ENCODE measurements around the gene DAD1. TPM values are rescaled to one million over a fixed set of nuclear protein-coding genes. Genes with fewer than 3 reads are reported as not detected.

DAD1 gene
- total RNA-seq, 1 experiment from 2014 or later, result 459 TPM

GRCh38 chr14:22533057-22533704, 55.8 kb downstream of the DAD1 start:
- Histone ChIP-seq H3K9me3 (ENCODE audit: low read length) (no peaks in the 10 kb centered on the region), H3K36me3 (ENCODE audit: insufficient read depth, low read length) (no peaks in the 10 kb centered on the region), H3K79me2 (ENCODE audit: low read length) (no peaks in the 10 kb centered on the region), H3K4me3 (ENCODE audit: low read length) (no peak overlapping the region), H3K9ac (ENCODE audit: low read length) (no peak overlapping the region), H3K27ac (ENCODE audit: low read length) (no peak overlapping the region), H3K4me1 (ENCODE audit: low read length) (peaks cover 36% of the 10 kb centered on the region), H3K4me2 (ENCODE audit: low read depth, low read length, poor library complexity, severe bottlenecking) (no peak overlapping the region), H3K9me2 (replicated peaks; ENCODE audit: insufficient read depth, low read length) (no peaks in the 10 kb centered on the region), H3K27me3 (ENCODE audit: low read length) (peaks cover 5% of the 10 kb centered on the region; the same call in 1 of the 2 replicates), H4K20me1 (ENCODE audit: insufficient read depth, low read depth, low read length) (no peaks in the 10 kb centered on the region), H2AFZ (ENCODE audit: low read length) (no peak overlapping the region)
- peak; percentile 72 for DNase-seq

GRCh38 chr14:22532345-22533056, 56.5 kb downstream of the DAD1 start:
- H3K27ac ChIP-seq (ENCODE audit: low read length), result no peak overlapping the region
- H3K9ac ChIP-seq (ENCODE audit: low read length), result no peak overlapping the region
- no peaks in the 10 kb centered on the region for H4K20me1 ChIP-seq (ENCODE audit: insufficient read depth, low read depth, low read length)
- H3K79me2 ChIP-seq (ENCODE audit: low read length), result no peaks in the 10 kb centered on the region
- H3K36me3 ChIP-seq (ENCODE audit: insufficient read depth, low read length), result no peaks in the 10 kb centered on the region
- no peak overlapping the region for H3K4me2 ChIP-seq (ENCODE audit: low read depth, low read length, poor library complexity, severe bottlenecking)
- no peak overlapping the region for H2AFZ ChIP-seq (ENCODE audit: low read length)
- peaks cover 36% of the 10 kb centered on the region for H3K4me1 ChIP-seq (ENCODE audit: low read length)
- H3K9me2 ChIP-seq (replicated peaks; ENCODE audit: insufficient read depth, low read length), result no peaks in the 10 kb centered on the region
- no peaks in the 10 kb centered on the region for H3K9me3 ChIP-seq (ENCODE audit: low read length)
- no peak for DNase-seq
- H3K4me3 ChIP-seq (ENCODE audit: low read length), result no peak overlapping the region
- peaks cover 5% of the 10 kb centered on the region; the same call in 1 of the 2 replicates for H3K27me3 ChIP-seq (ENCODE audit: low read length)

GRCh38 chr14:22531451-22532344, 57.3 kb downstream of the DAD1 start:
- Histone ChIP-seq H3K9me3 (ENCODE audit: low read length) (no peaks in the 10 kb centered on the region), H3K9me2 (replicated peaks; ENCODE audit: insufficient read depth, low read length) (no peaks in the 10 kb centered on the region), H3K4me3 (ENCODE audit: low read length) (no peak overlapping the region), H3K27ac (ENCODE audit: low read length) (no peak overlapping the region), H3K9ac (ENCODE audit: low read length) (no peak overlapping the region), H3K36me3 (ENCODE audit: insufficient read depth, low read length) (no peaks in the 10 kb centered on the region), H2AFZ (ENCODE audit: low read length) (0 out of 2 replicates have a peak overlapping the region, but pooled peaks have one; percentile 6), H3K4me2 (ENCODE audit: low read depth, low read length, poor library complexity, severe bottlenecking) (no peak overlapping the region), H4K20me1 (ENCODE audit: insufficient read depth, low read depth, low read length) (no peaks in the 10 kb centered on the region), H3K79me2 (ENCODE audit: low read length) (no peaks in the 10 kb centered on the region), H3K27me3 (ENCODE audit: low read length) (peaks cover 5% of the 10 kb centered on the region; the same call in 1 of the 2 replicates), H3K4me1 (ENCODE audit: low read length) (peaks cover 36% of the 10 kb centered on the region)
- peak; percentile 72 for DNase-seq

- no peak overlapping the region for H3K4me3 ChIP-seq (ENCODE audit: low read length)
- no peaks in the 10 kb centered on the region for H3K36me3 ChIP-seq (ENCODE audit: insufficient read depth, low read length)
- no peak overlapping the region for H3K4me2 ChIP-seq (ENCODE audit: low read depth, low read length, poor library complexity, severe bottlenecking)
- peaks cover 5% of the 10 kb centered on the region; the same call in 1 of the 2 replicates for H3K27me3 ChIP-seq (ENCODE audit: low read length)
- no peaks in the 10 kb centered on the region for H3K79me2 ChIP-seq (ENCODE audit: low read length)
- DNase-seq, result no peak
- no peaks in the 10 kb centered on the region for H4K20me1 ChIP-seq (ENCODE audit: insufficient read depth, low read depth, low read length)
- no peaks in the 10 kb centered on the region for H3K9me2 ChIP-seq (replicated peaks; ENCODE audit: insufficient read depth, low read length)
- no peak overlapping the region for H3K9ac ChIP-seq (ENCODE audit: low read length)
- no peaks in the 10 kb centered on the region for H3K9me3 ChIP-seq (ENCODE audit: low read length)
- no peak overlapping the region for H3K27ac ChIP-seq (ENCODE audit: low read length)
- no peak overlapping the region for H2AFZ ChIP-seq (ENCODE audit: low read length)
- peaks cover 48% of the 10 kb centered on the region for H3K4me1 ChIP-seq (ENCODE audit: low read length)
Observed at GRCh38 chr14:22530127-22530526, 58.9 kb downstream of the DAD1 start.

GRCh38 chr14:22526744-22527143, 62.3 kb downstream of the DAD1 start:
- peak overlapping the region; percentile 35 for H3K4me2 ChIP-seq (ENCODE audit: low read depth, low read length, poor library complexity, severe bottlenecking)

GRCh38 chr14:22526218-22526617, 62.8 kb downstream of the DAD1 start:
- Histone ChIP-seq H3K79me2 (ENCODE audit: low read length) (no peaks in the 10 kb centered on the region), H3K9ac (ENCODE audit: low read length) (no peak overlapping the region), H3K27me3 (ENCODE audit: low read length) (0 out of 2 replicates have a peak, but pooled peaks cover 3% of the 10 kb centered on the region), H3K27ac (ENCODE audit: low read length) (no peak overlapping the region), H3K9me3 (ENCODE audit: low read length) (no peaks in the 10 kb centered on the region), H3K9me2 (replicated peaks; ENCODE audit: insufficient read depth, low read length) (no peaks in the 10 kb centered on the region), H2AFZ (ENCODE audit: low read length) (no peak overlapping the region), H4K20me1 (ENCODE audit: insufficient read depth, low read depth, low read length) (no peaks in the 10 kb centered on the region), H3K4me1 (ENCODE audit: low read length) (peaks cover 56% of the 10 kb centered on the region), H3K4me2 (ENCODE audit: low read depth, low read length, poor library complexity, severe bottlenecking) (no peak overlapping the region), H3K36me3 (ENCODE audit: insufficient read depth, low read length) (no peaks in the 10 kb centered on the region), H3K4me3 (ENCODE audit: low read length) (no peak overlapping the region)
- DNase-seq, result no peak

More at GRCh38 chr14:22526744-22527143, 62.3 kb downstream of the DAD1 start:
- H3K4me1 ChIP-seq (ENCODE audit: low read length), result peaks cover 57% of the 10 kb centered on the region
- H3K36me3 ChIP-seq (ENCODE audit: insufficient read depth, low read length), result no peaks in the 10 kb centered on the region
- no peaks in the 10 kb centered on the region for H3K9me3 ChIP-seq (ENCODE audit: low read length)
- H4K20me1 ChIP-seq (ENCODE audit: insufficient read depth, low read depth, low read length), result no peaks in the 10 kb centered on the region
- no peaks in the 10 kb centered on the region for H3K79me2 ChIP-seq (ENCODE audit: low read length)
- H3K4me3 ChIP-seq (ENCODE audit: low read length), result 0 out of 2 replicates have a peak overlapping the region, but pooled peaks have one; percentile 2
- H3K27me3 ChIP-seq (ENCODE audit: low read length), result 0 out of 2 replicates have a peak, but pooled peaks cover 3% of the 10 kb centered on the region
- H3K9ac ChIP-seq (ENCODE audit: low read length), result no peak overlapping the region
- no peak overlapping the region for H2AFZ ChIP-seq (ENCODE audit: low read length)
- no peak overlapping the region for H3K27ac ChIP-seq (ENCODE audit: low read length)
- no peaks in the 10 kb centered on the region for H3K9me2 ChIP-seq (replicated peaks; ENCODE audit: insufficient read depth, low read length)
- DNase-seq, result no peak

- H3K79me2 ChIP-seq (ENCODE audit: low read length), result no peaks in the 10 kb centered on the region
- H2AFZ ChIP-seq (ENCODE audit: low read length), result no peak overlapping the region
Observed at GRCh38 chr14:22524784-22525161, 64.3 kb downstream of the DAD1 start.

More at GRCh38 chr14:22524784-22525161, 64.3 kb downstream of the DAD1 start:
- H3K9me2 ChIP-seq (replicated peaks; ENCODE audit: insufficient read depth, low read length), result no peaks in the 10 kb centered on the region
- no peaks in the 10 kb centered on the region for H3K9me3 ChIP-seq (ENCODE audit: low read length)
- no peak overlapping the region for H3K4me3 ChIP-seq (ENCODE audit: low read length)
- no peaks in the 10 kb centered on the region for H4K20me1 ChIP-seq (ENCODE audit: insufficient read depth, low read depth, low read length)
- no peak for DNase-seq
- H3K4me1 ChIP-seq (ENCODE audit: low read length), result peaks cover 55% of the 10 kb centered on the region
- H3K27me3 ChIP-seq (ENCODE audit: low read length), result 0 out of 2 replicates have a peak, but pooled peaks cover 3% of the 10 kb centered on the region
- H3K36me3 ChIP-seq (ENCODE audit: insufficient read depth, low read length), result no peaks in the 10 kb centered on the region
- no peak overlapping the region for H3K27ac ChIP-seq (ENCODE audit: low read length)
- no peak overlapping the region for H3K9ac ChIP-seq (ENCODE audit: low read length)
- no peak overlapping the region for H3K4me2 ChIP-seq (ENCODE audit: low read depth, low read length, poor library complexity, severe bottlenecking)

All from Karpas-422 (cell line).